Spleen (tissue), 7 donors: Measurements from ENCODE around the gene TMEM209.

Source experiments
- CTCF ChIP-seq, 11 experiments: fragments of 200-600 bp in 7 of 11; fragments of 450-650 bp in 4 of 11; sonication (generic) in 4 of 11; IDR thresholded peaks in 8 of 11; conservative IDR thresholded peaks in 3 of 11; 1 replicate in 7 of 11; 2 replicates in 4 of 11; pipeline versions ENCODE4 v1.4.0 to v1.8.0; 2016 to 2021; ENCODE audit warnings: antibody characterized with exemption in 11 of 11, inconsistent platforms in 4 of 11, mild to moderate bottlenecking in 1 of 11
- POLR2A ChIP-seq, 3 donors: fragments of 450-650 bp; IDR thresholded peaks; one replicate each; pipeline ENCODE4 v1.5.1; 2017; ENCODE audit warnings: antibody characterized with exemption in 3 of 3, mild to moderate bottlenecking in 1 of 3
- POLR2AphosphoS5 ChIP-seq, 3 donors: sonication (generic); formaldehyde crosslinking; IDR thresholded peaks; one replicate each; pipeline ENCODE4 v1.5.1; 2017; ENCODE audit warnings: antibody characterized with exemption in 3 of 3
- donor health status: DM: no; HTN: no; CAD: no; lungs with moderate emphysema.
- donor health status: DM: no; HTN: no; CAD: no.
- donor health status: DM: no; HTN: no; CAD: no.

GRCh38 chr7:130131964-130132875, 73.0 kb downstream of the TMEM209 start:
- TF ChIP-seq POLR2A (IDR thresholded peaks at IDR 0.05) (no peak), CTCF (IDR thresholded peaks at IDR 0.05 in 8 of 11, conservative IDR thresholded peaks at IDR 0.05 in 3 of 11) (no peak), POLR2AphosphoS5 (IDR thresholded peaks at IDR 0.05) (no peak)
